Right cardiac atrium (tissue), 5 donors: ENCODE measurements around the gene GJD2. TPM values are rescaled to one million over a fixed set of nuclear protein-coding genes. Genes with fewer than 3 reads are reported as not detected.
A peak's percentile ranks its signal among the peaks of the same experiment; 100 is the strongest.

Experiments
- ATAC-seq, 2 donors: fragments of 200-7000 bp; cut with Tn5 transposase; one replicate each; pipeline versions ENCODE4 v1.8.0 to v1.9.1; 2020; ENCODE audit warnings: moderate library complexity in 2 of 2, mild to moderate bottlenecking in 1 of 2
- DNase-seq, 3 donors: peaks; one replicate each; pipeline ENCODE4 v3.0.0-alpha.2; 2020
- H3K27ac ChIP-seq: one replicate; pipeline ENCODE4 v1.5.1; 2013; ENCODE audit warnings: mild to moderate bottlenecking, low read length, control low read depth, moderate library complexity
- H3K27me3 ChIP-seq: one replicate; pipeline ENCODE4 v1.6.1; 2013; ENCODE audit not compliant: control insufficient read depth, insufficient read depth
- H3K4me1 ChIP-seq: one replicate; pipeline ENCODE4 v1.6.1; 2013; ENCODE audit warnings: low read length; ENCODE audit not compliant: control insufficient read depth, insufficient read depth
- H3K4me3 ChIP-seq: one replicate; pipeline ENCODE4 v1.5.1; 2013; ENCODE audit warnings: low read length, control low read depth
- H3K9me3 ChIP-seq: one replicate; pipeline ENCODE4 v1.6.1; 2013; ENCODE audit warnings: low read length; ENCODE audit not compliant: control insufficient read depth
- WGBS: extraction: QIAGEN DNeasy Blood & Tissue Kit; methylation state at CpG from one replicate; pipeline ENCODE4 v1.1.7; 2013; 5-methylcytosine and 5-hydroxymethylcytosine counted together
- intact Hi-C, 4 donors: fragments of 100-400 bp; cut with DNase I; formaldehyde crosslinking; loops; one replicate each; pipeline versions ENCODE4 v1.11.0 to v1.14.0; 2022 to 2023
- polyA plus RNA-seq: library from polyadenylated mRNA; stranded (reverse); fragments of 200-250 nt; gene quantifications from one replicate; pipeline ENCODE4 v1.2.3, GENCODE V29; 2013
- total RNA-seq, 4 donors: library from RNA; stranded (reverse); fragmentation: NEBNext Ultra II Directional; extraction: Animal tissue kit (Norgen Biotek cat#: 25700); gene quantifications; one replicate each; pipeline ENCODE4 v1.2.1, GENCODE V29; 2021
- donor health status: healthy with polysubstance abuse.
- donor health status: DM: no; HTN: yes; CAD: no.
- donor health status: DM: no; HTN: no; CAD: no.
- donor health status: DM: no; HTN: yes; CAD: no; lungs with severe emphysema.
- donor health status: DM: yes; HTN: yes; CAD: no.

The GJD2 gene
- total and polyA plus RNA-seq, 5 donors = 2.0 to 34.1 (median 7.4) TPM

DNA sequence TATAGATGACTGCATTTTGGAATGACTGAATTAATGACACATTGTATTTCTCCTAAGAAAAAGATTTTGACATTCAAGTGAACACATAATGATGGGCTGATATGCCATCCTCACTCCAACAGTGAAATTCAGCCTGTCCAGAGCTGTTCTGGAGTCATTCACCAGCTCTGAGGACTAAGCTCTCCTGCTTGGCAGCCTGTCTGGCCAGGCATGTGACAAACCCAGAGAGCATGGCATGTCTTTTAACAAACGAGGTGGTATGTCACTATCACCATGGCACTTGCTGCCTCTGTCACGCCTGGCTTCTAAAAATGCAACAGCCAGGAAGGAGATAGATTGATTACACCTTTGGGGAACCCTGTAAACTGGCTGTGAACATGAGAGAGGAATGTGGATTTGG, 39.1 kb upstream of the GJD2 start:
- intact Hi-C loops = loop anchor here in 2 of 4 donors (5.0 to 10.0 kb wide), 2 partner anchors 72 to 111 kb away; no protein-coding TSS in a partner anchor
- H3K9me3 ChIP-seq = no peaks in the 10 kb centered on the region
- H3K4me1 ChIP-seq = no peaks in the 10 kb centered on the region
- ATAC-seq (no peak), DNase-seq (peak in 1 of 3 donors; percentile 30)
- peak overlapping the region; percentile 85 for H3K27ac ChIP-seq
- peak overlapping the region; percentile 45 for H3K4me3 ChIP-seq
- 31% methylated on average over 2 of the region's 2 CpGs for WGBS
- no peaks in the 10 kb centered on the region for H3K27me3 ChIP-seq

GRCh38 chr15:34793071-34793470, 38.3 kb upstream of the GJD2 start:
- DNase-seq (peak in 1 of 3 donors; percentile 6), ATAC-seq (no peak)
- H3K27ac ChIP-seq = peak overlapping the region; percentile 46
- H3K4me3 ChIP-seq = peak overlapping the region; percentile 45
- H3K27me3 ChIP-seq = no peaks in the 10 kb centered on the region
- intact Hi-C loops = loop anchor here in 2 of 4 donors (5.0 to 10.0 kb wide), 2 partner anchors 71 to 112 kb away; no protein-coding TSS in a partner anchor
- H3K4me1 ChIP-seq = no peaks in the 10 kb centered on the region
- no peaks in the 10 kb centered on the region for H3K9me3 ChIP-seq
- 59% methylated on average over 9 of the region's 9 CpGs for WGBS

GRCh38 chr15:34791701-34792100, 36.9 kb upstream of the GJD2 start:
- Histone ChIP-seq H3K27ac (peak overlapping the region; percentile 87), H3K9me3 (no peaks in the 10 kb centered on the region), H3K4me1 (no peaks in the 10 kb centered on the region), H3K27me3 (no peaks in the 10 kb centered on the region), H3K4me3 (peak overlapping the region; percentile 45)
- ATAC-seq (no peak), DNase-seq (no peak)
- intact Hi-C loops = loop anchor here in 2 of 4 donors (5.0 to 10.0 kb wide), 2 partner anchors 69 to 113 kb away; no protein-coding TSS in a partner anchor
- WGBS = 59% methylated on average over 3 of the region's 3 CpGs

DNA sequence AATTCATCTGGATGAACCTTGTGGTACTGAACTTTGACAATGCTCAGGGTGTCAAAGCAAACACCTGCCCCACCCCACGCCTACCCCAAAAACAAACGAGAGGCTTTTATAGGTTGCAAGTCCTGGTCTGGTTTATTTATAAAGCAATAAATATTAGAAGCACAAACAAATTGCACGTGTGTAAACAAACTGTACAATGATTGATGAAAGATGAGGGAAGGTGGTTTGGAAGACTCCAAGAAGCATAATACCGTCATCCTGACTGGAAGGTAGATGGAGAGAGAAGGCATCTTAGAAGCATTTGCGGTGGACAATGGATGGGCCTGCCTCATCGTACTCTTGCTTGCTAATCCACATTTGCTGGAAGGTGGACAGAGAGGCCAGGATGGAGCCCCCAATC, 35.3 kb upstream of the GJD2 start:
- intact Hi-C loops = loop anchor here in 2 of 4 donors (5.0 to 10.0 kb wide), 2 partner anchors 68 to 115 kb away; no protein-coding TSS in a partner anchor
- WGBS = 69% methylated on average over 6 of the region's 6 CpGs
- H3K27ac ChIP-seq = no peak overlapping the region

DNA sequence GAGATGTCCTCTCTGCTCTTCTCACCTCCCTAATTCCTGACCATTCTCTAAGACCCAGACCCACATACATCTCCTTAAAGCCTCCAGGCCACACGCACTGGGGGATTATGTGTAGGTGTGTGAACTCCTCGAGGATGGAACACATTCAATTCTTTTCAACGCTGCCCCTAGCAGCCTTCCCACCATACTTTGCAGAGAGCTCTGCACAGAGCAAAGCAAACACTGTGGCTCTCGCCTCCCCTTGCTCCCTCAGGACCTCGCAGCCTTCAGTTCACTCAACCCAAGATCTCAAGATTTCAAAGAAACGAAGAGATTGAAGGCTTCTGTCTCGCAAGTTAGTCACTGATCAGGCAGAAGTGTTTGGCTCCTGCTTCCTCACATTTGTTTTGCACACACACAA, 34.5 kb upstream of the GJD2 start:
- WGBS = 51% methylated on average over 7 of the region's 7 CpGs
- Histone ChIP-seq H3K4me1 (no peaks in the 10 kb centered on the region), H3K27ac (peak overlapping the region; percentile 25), H3K4me3 (no peak overlapping the region), H3K9me3 (no peaks in the 10 kb centered on the region), H3K27me3 (no peaks in the 10 kb centered on the region)
- intact Hi-C loops = loop anchor here in 1 of 4 donors (10.0 kb wide), 1 partner anchor 75 kb away; no protein-coding TSS in a partner anchor
- DNase-seq (no peak), ATAC-seq (peak; percentile 44 to 47)

More for the DNA sequence above, 35.3 kb upstream of the GJD2 start:
- no peaks in the 10 kb centered on the region for H3K9me3 ChIP-seq
- no peak overlapping the region for H3K4me3 ChIP-seq
- no peaks in the 10 kb centered on the region for H3K4me1 ChIP-seq
- H3K27me3 ChIP-seq = no peaks in the 10 kb centered on the region
- DNase-seq (no peak), ATAC-seq (peak in 1 of 2 donors; percentile 1)

GRCh38 chr15:34786206-34786605, 31.4 kb upstream of the GJD2 start:
- Histone ChIP-seq H3K4me1 (no peaks in the 10 kb centered on the region), H3K9me3 (no peaks in the 10 kb centered on the region), H3K27ac (no peak overlapping the region), H3K27me3 (no peaks in the 10 kb centered on the region), H3K4me3 (no peak overlapping the region)
- ATAC-seq (no peak), DNase-seq (no peak)
- WGBS = 74% methylated on average over 2 of the region's 2 CpGs
- intact Hi-C loops = loop anchor here in 1 of 4 donors (10.0 kb wide), 1 partner anchor 71 kb away; no protein-coding TSS in a partner anchor

GRCh38 chr15:34783991-34784390, 29.2 kb upstream of the GJD2 start:
- ATAC-seq = no peak
- no peak for DNase-seq

GRCh38 chr15:34783431-34783830, 28.6 kb upstream of the GJD2 start:
- Histone ChIP-seq H3K27ac (no peak overlapping the region), H3K27me3 (no peaks in the 10 kb centered on the region), H3K4me1 (no peaks in the 10 kb centered on the region), H3K9me3 (no peaks in the 10 kb centered on the region), H3K4me3 (no peak overlapping the region)
- ATAC-seq (no peak), DNase-seq (no peak)
- intact Hi-C loops = loop anchor here in 1 of 4 donors (10.0 kb wide), 1 partner anchor 69 kb away; no protein-coding TSS in a partner anchor
- 94% methylated on average over 2 of the region's 2 CpGs for WGBS

More at GRCh38 chr15:34783991-34784390, 29.2 kb upstream of the GJD2 start:
- H3K4me3 ChIP-seq = no peak overlapping the region
- no peaks in the 10 kb centered on the region for H3K4me1 ChIP-seq
- H3K27me3 ChIP-seq = no peaks in the 10 kb centered on the region
- H3K9me3 ChIP-seq = no peaks in the 10 kb centered on the region
- H3K27ac ChIP-seq = no peak overlapping the region
- intact Hi-C loops = loop anchor here in 1 of 4 donors (10.0 kb wide), 1 partner anchor 69 kb away; no protein-coding TSS in a partner anchor

- intact Hi-C loops = loop anchor here in 1 of 4 donors (10.0 kb wide), 1 partner anchor 68 kb away; no protein-coding TSS in a partner anchor
- WGBS = 82% methylated on average over 3 of the region's 3 CpGs
Observed at GRCh38 chr15:34782901-34783300, 28.1 kb upstream of the GJD2 start.

DNA sequence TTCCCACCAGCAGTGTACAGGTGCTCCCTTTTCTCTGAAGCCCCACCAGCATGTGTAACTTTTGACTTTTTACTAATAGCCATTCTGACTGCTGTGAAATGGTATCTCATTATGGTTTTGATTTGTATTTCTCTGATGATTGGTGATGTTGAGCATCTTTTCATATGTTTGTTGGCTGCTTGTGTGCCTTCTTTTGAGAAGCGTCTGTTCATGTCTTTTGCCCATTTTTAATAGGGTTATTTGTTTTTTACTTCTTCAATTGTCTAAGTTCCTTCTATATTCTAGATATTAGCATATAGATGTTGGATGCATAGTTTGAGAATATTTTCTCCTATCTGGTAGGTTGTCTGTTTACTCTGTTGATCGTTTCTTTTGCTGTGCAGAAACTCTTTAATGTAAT, 25.9 kb upstream of the GJD2 start:
- ATAC-seq (no peak), DNase-seq (no peak)
- Histone ChIP-seq H3K9me3 (no peaks in the 10 kb centered on the region), H3K27me3 (no peaks in the 10 kb centered on the region), H3K4me3 (no peak overlapping the region), H3K4me1 (no peaks in the 10 kb centered on the region), H3K27ac (no peak overlapping the region)
- intact Hi-C loops = loop anchor here in 1 of 4 donors (10.0 kb wide), 1 partner anchor 66 kb away; no protein-coding TSS in a partner anchor
- WGBS = 77% methylated on average over 2 of the region's 2 CpGs

More at GRCh38 chr15:34782901-34783300, 28.1 kb upstream of the GJD2 start:
- Histone ChIP-seq H3K4me3 (no peak overlapping the region), H3K27me3 (no peaks in the 10 kb centered on the region), H3K4me1 (no peaks in the 10 kb centered on the region), H3K9me3 (no peaks in the 10 kb centered on the region), H3K27ac (no peak overlapping the region)
- DNase-seq = no peak
- no peak for ATAC-seq

DNA sequence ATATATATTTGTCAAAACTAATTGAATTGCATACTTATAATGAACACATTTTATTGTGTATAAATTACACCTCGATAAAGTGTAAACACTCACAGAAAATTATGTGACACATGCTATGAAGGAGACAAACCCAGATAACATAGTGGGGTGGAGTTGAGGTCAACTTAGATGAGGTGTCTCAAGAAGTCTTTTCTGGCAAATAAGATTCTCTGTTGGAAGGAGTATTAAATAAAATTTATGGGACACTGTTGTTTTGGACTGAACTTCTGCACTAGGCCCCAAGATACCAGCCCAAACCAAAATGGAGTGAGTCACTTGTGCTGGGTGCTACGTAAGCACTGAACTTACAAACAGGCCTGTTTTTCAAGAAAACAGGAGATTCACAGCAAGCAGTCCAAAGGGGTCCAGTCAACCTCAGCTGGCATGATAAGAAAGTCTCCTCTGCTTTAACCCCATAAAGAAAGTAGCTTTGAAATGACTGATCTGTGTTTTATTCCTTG, 21.9 kb upstream of the GJD2 start:
- no peaks in the 10 kb centered on the region for H3K9me3 ChIP-seq
- 74% methylated on average over 2 of the region's 2 CpGs for whole genome bisulfite sequencing
- DNase-seq (no peak), ATAC-seq (no peak)
- H3K27ac ChIP-seq = no peak overlapping the region
- H3K4me3 ChIP-seq = no peak overlapping the region
- H3K4me1 ChIP-seq = no peaks in the 10 kb centered on the region
- intact Hi-C loops = no loop called here
- H3K27me3 ChIP-seq = no peaks in the 10 kb centered on the region
